NCI-H510A (cell line): ENCODE measurements around the gene AKAP3.

ENCODE experiments used
- DNase-seq: peaks from one replicate; lab custom pipeline; 2025; lab: John Stamatoyannopoulos, UW

Gene AKAP3

DNA sequence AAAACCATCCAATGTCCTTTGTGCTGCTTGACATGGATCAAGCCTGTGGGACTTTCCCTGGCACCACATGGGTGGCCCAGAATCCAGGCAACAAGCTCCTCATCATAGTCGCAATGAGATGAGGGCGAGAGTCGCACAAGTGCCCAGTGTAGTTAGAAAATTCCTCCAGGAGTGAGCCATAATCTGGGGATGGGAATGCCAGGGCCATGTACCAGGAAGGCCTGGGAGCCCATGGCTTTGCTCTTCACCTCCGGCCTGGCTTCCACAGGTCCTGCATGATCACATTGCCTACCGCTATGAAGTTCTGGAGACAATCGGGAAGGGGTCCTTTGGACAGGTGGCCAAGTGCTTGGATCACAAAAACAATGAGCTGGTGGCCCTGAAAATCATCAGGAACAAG, 53.0 kb downstream of the AKAP3 start:
- no peak for DNase-seq

GRCh38 chr12:4591180-4591687, 57.6 kb downstream of the AKAP3 start:
- no peak for DNase-seq

DNA sequence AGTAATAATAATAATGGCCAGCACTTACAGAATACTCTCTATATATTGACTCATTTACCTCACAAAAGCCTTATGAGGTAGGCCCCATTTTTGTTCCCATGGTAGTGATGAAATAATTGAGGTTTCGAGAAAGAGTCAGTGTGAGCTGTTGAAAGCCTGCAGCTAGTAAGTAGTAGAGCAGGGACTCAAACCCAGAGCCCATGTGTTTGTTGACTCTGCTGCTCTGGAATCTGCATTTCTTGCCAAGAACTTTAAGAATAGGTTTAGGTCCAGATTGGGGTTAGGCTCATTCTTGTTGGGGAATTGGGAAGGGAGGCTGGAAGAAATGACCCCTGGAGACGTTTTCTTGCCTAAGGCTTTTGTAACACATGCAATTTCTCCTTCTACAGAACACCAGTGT, 58.9 kb downstream of the AKAP3 start:
- no peak for DNase-seq

DNA sequence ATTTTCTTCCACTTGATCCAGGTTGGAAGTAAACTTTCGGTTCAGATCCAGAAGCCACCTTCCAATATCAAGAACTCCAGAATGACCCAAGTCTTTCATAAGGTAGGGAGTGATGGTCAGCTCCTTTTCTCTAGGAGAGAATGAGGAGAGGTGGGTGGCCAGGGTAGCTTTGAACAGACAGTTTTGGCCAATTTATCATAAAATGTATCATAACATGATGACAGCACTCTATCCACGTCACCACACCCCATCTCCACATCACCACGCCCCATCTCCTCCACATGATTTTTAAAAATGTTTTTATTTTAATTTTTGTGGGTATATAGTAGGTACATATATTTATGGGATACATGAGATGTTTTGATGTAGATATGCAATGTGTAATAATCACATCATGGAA, 59.9 kb downstream of the AKAP3 start:
- no peak for DNase-seq

DNA sequence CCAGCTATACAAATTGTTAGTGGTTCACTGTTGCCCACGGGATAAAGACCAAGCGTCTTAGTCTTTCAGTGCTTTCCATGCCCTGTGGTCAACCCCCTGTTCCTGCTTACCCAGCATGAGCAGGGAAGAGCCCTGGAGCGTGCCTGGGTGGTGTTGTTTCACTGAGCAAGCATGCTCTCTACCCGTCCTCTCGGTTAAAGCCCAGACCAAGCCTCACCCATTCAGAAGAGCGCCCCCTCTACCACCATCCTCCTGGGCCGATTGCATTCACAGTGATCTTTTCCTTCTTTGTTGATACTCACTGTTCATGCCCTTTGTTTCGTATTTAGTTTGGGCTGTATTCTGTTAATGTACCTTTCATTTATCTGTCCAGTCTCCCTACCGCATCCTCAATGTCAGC, 61.7 kb downstream of the AKAP3 start:
- DNase-seq, result no peak

DNA sequence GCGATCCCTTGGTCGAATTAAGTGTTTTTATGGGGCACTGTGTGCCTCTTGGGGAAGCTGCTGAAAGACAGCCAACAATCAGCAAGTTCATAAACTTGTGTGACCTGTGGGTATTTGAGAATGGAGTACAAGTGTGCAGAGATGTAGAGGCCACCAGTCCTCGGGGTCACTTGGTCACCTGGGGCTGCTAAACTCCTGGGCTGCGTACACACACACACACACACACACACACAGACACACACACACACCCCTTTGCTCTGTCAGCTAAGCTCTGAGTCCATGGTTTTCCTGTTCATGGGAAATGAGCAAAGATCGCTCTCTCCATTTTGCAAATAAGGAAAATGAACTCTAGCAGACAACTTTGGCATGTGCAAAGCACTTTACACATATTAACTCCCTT, 62.4 kb downstream of the AKAP3 start:
- DNase-seq, result no peak

DNA sequence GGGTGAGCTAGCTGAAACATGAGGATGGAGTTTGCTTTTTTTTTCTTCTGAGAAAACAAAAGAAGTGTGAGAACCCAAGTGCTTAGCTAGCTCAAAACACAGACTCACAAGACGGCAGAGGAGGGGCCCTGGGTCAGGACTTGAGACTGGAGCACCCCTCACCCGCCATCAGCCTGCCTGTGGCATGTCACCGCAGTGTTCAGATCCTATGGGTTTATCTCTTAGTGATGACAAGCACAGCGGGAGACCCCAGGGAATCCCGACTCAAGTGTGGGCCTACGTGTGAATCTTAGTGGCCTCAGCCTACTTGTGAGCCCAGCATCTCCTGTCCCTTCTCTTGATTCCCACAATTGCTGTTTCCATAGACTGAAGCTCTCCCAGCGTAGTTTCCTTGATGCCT, 64.0 kb downstream of the AKAP3 start:
- no peak for DNase-seq

DNA sequence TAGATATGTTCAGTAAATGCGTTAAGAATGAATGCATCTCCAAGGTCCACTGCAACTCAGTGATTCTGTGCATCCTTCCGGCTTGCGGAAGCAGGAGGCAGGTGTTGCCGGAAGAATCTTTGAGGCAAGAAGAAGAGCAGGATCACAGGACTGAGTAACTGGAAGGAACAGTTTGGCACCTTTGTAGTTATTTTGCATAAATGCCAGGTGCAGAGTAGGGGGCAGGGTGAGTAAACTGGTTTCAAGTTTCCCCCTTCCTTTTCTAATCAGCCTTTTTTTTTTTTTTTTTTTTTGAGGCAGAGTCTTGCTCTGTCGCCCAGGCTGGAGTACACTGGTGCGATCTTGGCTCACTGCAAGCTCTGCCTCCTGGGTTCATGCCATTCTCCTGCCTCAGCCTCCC, 64.6 kb downstream of the AKAP3 start:
- DNase-seq, result no peak

DNA sequence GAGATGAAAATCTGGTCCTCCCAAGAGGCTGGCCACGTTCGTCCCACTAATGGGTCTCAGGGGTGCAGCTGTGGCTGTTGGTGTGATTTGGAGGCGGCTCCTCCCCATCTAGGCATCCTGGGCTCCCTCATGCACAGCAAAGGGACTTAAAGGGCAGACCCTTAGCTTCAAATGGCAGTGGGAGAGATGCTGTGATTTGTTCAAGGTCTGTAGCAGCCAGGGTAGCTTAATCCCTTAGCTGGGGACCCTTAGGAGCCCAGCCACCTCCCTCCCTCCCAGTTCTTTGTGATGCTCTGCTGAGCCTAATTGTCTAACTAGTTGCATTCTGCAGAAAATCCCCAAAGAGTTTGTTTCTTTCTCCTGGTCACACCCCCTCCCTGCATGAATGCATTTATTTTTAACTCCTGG, 68.6 kb downstream of the AKAP3 start:
- DNase-seq, result no peak

DNA sequence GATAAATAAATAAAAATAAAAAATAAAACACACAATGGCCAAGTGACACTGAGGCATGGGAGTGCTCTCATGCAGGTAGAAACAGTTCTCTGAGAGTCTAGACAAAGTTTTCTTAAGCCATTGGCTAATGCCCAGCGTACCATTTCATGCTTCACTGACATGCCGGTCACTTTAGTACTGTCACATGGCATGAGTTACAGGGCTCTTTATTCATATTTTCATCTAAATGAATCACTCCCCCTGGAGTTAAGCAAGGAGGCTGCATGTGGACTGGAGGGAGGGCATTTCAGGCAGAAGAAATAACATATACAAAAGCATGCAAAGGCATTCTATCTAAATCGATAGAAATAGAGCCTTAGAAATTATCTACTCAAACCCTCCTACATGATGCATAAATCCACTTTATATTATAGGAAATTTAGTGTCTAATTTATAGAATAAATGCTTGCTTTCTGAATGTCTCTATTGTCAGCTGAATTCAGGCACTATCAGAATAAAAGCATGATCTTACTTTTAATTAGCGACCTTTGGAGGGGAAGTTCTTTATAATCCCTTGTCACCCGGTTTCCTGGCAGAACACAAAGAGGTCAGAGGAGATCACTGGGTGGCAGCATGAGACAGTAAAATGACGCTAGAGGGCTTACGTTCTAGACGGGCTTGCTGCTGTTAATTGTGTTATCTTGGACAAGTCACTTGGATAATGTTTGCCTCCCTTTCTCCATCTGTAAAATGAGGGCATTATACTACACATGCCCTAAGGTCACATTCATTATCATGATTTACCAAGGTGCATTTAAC, 69.3 kb downstream of the AKAP3 start:
- no peak for DNase-seq

DNA sequence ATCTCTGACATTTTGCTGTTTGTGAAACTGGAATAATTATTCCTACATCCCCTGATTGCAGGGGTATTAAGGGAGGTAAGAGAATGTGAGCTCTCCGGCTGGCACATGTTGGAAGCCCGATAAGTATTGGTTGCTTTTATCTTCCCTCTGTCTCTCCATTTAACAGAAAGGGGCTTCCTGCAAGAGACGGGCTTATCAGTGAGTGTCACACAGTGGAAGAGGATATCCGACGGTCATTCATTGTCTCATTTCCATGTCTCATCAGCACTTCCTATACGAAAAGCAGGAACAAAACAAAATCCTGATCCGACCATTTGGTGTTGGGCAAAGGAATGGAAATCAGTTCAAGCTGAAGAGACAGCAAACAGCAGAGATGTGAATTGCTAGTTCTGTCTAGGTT, 76.2 kb downstream of the AKAP3 start:
- DNase-seq, result no peak

DNA sequence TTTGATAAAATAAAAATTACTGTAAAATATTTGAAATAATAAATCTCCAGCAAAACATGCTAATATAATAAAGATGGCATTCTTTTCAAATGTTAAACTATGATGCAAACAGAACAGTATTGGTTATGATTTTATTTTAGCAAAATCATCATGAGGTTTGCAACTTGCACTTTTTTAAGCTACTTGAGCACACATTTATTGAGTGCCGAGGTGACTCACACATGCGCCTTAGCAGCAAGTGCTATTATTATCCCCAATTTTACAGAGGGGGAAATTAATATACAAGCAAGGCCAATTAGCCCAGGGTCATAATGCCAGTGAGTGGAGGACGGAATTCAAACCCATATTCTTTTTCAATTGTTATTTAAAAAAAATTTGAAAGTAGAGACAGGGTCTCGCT, 79.6 kb downstream of the AKAP3 start:
- no peak for DNase-seq

GRCh38 chr12:4567073-4567881, 81.6 kb downstream of the AKAP3 start:
- DNase-seq, result no peak

DNA sequence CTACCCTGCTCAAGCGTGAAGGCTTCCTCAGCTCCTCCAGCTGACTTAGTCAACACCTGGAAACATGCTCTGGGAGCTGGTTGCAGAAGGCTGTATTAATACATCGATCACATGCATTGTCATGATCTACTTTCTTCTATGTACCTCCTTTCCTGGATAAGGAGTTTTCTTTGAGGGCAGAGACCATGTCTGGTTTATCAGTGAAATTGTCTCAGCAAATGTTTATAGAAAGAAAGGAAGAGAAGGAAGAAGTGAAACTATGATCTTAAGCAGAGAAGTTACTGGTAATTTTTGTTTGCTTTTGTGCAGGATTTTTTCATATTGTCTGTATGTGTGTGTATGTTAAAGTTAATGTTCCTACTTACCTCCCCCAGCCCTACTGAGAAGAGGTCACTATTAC, 82.4 kb downstream of the AKAP3 start:
- DNase-seq, result no peak
